ENCODE data around the gene PNLIPRP2.

The PNLIPRP2 gene

DNA sequence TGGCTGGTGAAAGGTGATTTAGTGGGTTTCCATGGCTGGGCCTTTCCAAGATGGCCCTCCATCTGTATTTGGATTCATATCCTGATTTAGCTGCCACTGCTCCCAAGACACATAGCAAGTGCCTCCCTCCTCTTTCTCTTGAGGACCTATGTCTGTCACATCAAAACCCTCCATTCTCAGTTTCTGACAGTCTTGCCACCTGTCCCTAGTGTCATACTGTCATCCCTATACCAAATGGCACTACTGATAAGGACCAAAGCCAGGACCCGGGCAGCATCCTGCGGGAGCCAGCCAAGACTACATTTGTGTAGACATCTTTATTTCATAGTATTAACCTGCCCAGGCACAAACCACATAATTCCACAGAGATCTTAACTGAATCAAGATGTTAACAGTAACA lies 34.8 kb downstream of the PNLIPRP2 start:
- DNase-seq (ENCODE audit: low read depth), result no peak

- DNase-seq (ENCODE audit: low read depth), result no peak
These were observed 35.3 kb downstream of the PNLIPRP2 start for GRCh38 chr10:116656044-116656443.

DNA sequence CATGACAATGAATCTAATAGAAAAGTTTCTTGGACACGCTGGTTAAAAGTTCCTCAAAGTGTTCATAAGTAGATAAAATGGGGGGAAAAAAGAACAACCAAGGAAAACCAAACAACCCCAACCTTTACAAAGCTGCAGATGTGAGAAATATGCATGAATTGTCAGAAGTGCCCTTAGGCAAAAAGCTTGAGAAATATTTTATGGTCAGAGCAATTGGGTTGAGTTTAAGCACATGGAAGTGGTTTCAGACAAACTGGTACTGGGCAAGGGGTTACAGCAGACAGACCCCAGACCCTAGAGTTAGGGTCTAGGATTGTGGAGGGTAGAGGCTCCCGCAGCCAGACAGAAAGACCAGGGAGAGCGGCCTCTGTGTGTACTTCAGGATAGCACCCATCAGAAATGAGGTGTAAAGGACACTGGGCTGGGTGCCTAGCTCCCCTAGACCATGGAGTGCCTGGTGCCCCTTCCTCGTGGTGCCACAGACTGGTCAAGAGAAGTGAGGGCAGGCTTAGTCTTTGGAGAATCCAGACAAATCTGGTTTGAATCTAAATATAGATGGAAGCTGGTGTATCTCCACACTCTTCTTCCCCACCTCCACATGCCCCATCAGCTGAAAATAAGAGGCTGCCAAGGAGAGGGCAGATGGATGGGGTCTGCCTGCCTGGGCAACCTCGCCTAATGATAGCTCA lies 37.3 kb downstream of the PNLIPRP2 start:
- no peak for DNase-seq (ENCODE audit: low read depth)

DNA sequence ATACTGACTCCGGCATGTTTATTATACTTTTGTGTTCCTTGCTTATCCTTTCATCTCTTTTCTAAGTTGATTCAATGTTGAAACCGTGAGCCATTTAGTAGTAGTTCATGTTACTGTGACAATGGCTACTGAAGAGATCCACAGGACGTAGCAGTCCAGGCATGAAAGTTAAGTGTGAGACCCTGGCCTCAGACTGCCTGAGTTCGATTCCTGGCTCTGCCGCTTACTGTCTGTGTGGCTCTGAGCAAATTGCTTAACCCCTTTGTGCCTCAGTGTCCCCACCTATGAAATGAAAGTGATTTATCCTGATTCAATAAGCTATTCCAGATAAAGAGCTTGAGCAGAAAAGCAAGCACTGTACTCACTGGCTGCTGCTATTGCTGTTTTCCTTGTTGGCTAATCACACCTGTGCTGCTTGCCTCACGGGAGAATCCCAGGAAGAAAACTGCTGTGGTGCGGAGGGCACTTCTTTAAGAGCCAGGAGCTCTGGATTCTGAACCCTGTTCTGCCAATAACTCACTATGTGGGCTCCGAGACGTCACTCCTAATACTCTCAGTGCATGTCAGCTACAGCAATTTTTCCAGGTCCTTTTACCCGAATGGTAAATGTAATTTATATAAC lies 38.4 kb downstream of the PNLIPRP2 start:
- DNase-seq (ENCODE audit: low read depth), result no peak

DNA sequence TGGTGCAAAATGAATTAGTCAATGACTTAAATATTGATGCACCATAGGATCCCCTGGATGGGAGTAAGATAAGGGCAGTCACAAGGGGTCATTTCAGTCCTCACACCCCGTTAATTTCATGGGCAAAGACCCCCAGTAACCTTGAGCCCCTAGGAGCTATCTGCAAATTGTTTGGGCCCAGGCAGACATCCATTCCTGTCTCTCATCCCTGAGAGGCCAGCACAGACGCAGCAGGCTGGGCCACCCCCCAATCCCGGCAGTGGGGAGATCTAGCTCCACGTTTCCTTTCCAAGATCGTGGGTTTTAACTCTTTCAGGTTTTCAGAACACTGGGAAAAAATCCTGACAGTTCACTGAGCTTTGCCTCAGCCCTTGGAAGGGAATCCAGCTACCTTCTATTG lies 40.1 kb downstream of the PNLIPRP2 start:
- DNase-seq (ENCODE audit: low read depth), result no peak

GRCh38 chr10:116663342-116663741 lies 42.6 kb downstream of the PNLIPRP2 start:
- DNase-seq (ENCODE audit: low read depth), result no peak

DNA sequence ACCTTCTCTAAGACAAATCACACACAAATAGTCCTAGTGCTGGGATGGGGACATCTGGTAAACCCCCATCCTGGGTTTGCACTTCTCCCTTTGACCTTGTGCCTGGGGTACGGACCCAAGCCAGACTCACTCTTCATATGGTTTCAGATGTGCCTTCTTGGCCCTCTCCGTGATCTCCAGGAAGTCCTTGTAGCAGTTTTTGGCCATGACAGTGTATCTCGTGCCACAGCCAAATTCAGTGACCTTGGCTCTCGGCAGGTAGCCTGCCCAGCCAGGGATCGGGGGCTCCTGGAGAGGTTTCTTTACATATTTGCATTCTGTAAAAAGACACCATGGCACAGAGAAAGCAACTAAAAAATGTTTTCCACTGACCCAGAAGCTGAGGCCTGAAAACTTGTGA lies 43.9 kb downstream of the PNLIPRP2 start:
- DNase-seq (ENCODE audit: low read depth), result no peak

- DNase-seq (ENCODE audit: low read depth), result no peak
These were observed 44.9 kb downstream of the PNLIPRP2 start for GRCh38 chr10:116665541-116666125.

DNA sequence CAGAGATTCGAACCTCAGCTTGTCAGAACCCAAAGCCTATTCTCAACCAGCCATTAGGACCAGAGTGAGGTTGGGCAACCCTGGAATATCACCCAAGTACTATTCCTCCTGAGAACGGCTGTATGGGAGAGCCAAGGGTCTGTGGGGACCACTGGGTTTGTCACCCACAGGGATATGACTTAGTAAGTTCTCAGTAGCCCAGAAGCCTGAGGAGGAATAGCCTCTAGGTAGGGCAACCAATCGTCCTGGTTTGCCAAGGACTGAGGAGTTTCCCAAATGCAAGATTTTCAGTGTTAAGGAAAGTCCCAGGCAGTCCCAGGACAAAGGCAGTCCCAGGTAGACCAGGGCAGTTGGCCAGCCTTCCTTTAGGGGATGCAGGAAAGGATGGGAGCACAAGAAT lies 46.7 kb downstream of the PNLIPRP2 start:
- no peak for DNase-seq (ENCODE audit: low read depth)

DNA sequence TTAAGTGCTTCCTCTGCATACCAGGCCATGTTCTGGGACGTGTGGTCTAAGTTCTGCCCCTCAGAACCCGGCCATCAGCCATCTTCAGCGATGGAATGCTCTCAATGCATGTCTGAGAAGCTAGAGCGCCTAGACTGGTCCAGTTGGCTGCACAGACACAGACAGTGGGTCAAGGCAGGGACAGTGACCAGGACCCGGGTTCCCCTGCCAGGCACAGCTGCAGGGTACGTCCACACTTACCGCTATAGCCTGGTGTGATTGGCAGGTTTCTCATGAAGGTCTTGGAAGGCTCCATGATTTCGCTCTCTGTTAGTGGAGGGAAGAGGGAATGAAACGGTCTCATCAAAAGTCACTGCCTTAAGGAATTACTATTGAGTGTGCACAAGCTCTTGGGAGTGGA lies 47.3 kb downstream of the PNLIPRP2 start:
- DNase-seq (ENCODE audit: low read depth), result no peak

GRCh38 chr10:116668446-116668845 lies 47.7 kb downstream of the PNLIPRP2 start:
- no peak for DNase-seq (ENCODE audit: low read depth)

GRCh38 chr10:116669080-116669479 lies 48.3 kb downstream of the PNLIPRP2 start:
- no peak for DNase-seq (ENCODE audit: low read depth)

DNA sequence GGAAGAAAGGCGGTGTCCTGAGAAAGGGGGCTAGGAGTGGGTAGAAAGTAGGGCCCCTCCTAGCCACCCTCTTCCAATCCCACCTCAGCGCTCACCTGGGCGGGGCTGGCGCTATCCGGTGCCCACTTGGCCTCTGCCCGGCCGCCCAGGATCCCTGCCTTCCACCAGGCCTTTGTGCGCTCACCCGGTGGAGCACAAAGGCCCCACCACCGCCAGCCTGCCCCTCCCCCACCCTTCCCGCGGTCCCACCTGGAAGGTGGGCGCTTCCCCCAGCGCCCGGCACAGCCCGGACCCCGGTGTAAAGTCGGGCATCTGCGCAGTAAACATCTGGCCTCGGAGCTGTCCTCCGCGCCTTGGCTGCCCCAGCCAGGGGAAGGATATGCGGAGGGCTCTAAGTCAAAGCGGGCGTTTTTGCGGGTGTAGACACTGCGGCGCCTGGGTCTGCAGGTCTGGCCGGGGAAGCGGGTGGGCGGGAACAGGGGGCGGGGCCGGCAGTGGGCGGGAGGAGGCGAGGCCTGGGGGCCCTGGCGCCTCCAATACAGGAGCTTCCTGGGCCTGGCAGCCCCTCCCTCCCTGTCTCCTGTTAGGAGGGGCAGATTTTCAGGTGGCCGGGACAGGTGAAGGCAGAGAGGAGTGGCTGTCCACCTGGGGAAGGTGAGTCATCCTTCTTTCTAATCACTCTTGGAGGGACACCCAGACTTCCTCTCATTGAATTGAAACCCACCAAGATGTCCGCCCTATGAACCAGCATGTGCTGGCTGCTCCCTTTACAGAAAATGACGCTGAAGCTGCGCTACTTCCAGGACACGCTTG lies 49.3 kb downstream of the PNLIPRP2 start:
- no peak for DNase-seq (ENCODE audit: low read depth)

DNA sequence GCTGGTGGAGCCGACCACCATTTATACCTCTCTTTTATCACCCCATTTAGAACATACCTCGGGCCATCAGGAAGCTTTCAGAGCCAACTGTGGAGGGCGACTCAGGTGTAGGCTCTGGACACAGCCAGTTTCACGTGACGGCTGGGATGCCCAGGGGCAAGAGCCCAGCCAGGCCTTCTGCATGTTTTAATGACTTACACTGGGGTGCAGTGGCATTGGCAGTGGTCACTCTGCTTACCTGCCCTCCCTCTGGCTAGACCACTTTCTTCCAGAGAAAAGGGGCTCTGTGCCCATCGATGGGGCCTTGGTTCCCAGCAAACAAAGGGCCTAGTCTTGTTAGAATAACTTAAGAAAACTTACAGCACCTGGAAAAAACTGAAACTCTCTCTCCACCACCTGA lies 50.0 kb downstream of the PNLIPRP2 start:
- no peak for DNase-seq (ENCODE audit: low read depth)

DNA sequence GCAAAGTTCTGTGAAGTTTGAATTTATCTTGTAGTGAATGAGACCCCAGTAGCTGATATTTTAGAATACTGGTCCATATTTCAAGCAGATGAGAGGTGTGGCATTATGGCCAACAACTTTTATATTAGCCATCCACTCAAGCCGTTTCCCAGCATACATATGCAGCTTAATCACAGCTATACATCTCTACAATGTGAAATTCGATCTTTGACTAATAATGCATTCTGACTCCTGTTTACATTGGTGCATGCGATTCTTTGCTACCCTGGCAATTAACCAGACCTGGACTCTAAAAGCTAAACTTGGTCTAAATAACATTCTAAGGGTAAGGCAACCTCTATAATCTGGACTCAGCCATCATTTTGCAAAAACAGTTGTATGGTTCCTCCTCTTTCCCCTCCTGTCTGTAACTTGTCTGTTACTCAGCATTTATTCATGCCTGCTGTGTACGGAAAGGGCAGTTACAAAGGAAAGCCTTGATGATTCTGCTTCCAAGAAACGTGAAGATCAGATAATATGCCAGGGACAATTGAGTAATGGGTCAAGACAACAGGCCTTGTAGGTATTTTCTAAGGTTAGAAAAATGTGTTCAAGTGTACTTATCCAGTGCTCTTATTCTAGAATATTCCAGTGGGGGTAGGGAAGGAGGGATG lies 50.6 kb downstream of the PNLIPRP2 start:
- no peak for DNase-seq (ENCODE audit: low read depth)

GRCh38 chr10:116672891-116673290 lies 52.1 kb downstream of the PNLIPRP2 start:
- no peak for DNase-seq (ENCODE audit: low read depth)

DNA sequence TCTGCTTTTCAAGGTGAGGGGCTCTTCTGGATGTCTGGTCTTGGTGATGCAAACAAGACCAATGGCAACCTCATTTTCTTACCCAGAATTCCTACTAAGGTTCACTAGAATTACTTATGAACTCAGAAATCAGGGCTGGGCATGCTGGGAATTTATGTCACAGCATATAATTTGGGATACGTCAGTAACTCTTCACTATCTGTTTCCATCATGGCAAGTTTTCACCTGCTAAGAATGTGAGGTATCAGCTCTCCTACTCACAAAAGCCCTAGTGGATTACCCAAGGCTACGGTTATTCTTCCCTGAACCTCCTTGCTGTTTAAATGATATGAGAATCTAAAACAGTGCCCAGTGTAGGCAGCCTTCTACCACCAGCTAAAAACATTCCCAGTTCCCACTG lies 53.1 kb downstream of the PNLIPRP2 start:
- DNase-seq (ENCODE audit: low read depth), result no peak

DNA sequence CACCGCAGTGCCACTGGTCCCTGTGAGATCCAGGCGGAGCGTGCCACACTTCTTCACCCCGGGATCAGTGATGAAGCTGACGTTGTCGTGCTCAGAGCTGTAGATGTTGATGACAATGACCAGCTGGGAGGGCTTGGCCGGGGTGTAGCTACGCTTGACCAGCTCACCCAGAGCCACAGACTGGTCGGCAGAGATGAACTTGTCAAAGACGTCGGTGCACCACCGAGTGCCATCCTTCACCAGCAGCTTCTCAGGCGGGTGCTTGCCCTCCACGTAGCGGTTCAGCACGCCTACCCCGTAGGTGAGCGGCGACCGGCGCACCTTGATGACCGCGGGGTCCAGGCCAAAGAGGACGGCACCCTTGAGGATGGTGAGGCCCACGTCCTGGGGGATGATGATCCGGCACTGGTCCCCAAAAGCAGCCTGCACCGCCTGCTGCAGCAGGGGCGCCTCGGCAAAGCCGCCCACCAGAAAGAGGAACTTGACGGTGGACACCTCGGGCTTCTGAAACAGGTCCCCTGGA lies 54.2 kb downstream of the PNLIPRP2 start:
- no peak for DNase-seq (ENCODE audit: low read depth)

DNA sequence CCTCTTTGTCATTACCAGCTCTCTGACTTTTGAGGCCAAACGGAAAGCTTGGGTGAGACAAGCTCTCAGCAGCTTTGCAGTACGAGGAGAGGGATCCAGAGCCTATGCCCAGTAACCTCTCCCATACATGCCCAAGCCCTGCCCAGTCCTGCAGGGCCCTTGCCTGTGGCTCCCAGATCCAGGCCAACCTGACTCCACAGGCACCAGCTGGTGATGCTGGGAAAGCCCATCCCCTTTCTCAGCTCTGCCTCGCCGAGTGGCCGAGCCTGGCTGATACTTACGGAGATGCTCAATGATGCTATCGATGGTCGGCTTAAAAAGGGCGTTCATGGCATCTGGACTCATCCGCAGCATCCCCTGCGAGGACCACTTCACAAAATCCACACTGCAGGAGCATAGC lies 55.4 kb downstream of the PNLIPRP2 start:
- DNase-seq (ENCODE audit: low read depth), result no peak

DNA sequence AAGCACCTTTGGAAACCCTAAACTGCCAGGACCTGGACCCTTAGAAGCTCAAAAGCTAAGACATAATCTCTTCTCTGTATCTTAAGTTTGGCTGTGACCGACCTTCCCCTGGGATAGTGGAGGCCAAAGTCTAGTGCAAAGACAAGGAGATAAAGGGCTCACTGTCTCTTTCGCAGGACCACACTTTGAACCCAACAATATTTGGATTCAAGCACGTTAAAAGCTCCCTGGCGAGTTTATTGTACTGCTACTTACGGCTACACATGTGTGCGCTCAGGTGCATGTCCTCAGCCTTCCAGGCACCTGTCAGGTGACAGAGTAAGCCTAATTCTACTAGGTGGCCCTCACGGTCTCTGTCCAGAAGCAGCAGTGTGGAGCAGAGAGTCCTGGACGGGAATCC lies 55.9 kb downstream of the PNLIPRP2 start:
- DNase-seq (ENCODE audit: low read depth), result no peak

DNA sequence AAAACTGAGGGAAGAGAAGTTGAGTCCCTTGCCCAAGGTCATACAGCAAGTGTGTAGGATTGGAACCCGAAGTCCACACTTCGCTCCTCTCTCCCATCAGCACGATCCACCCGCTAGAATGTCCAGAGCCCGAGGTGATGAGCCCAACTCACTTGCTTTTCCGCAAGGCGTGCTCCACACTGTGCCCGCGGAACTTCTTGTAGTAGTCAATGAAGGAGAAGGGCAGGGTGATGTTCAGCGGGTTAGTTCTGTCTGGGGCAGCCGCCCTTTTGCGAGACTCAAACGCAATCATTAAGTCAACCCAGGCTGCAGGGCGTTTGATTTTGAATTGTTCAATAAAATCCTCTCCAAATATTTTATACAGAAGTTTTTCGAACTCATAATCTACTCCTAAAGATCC lies 58.6 kb downstream of the PNLIPRP2 start:
- no peak for DNase-seq (ENCODE audit: low read depth)

DNA sequence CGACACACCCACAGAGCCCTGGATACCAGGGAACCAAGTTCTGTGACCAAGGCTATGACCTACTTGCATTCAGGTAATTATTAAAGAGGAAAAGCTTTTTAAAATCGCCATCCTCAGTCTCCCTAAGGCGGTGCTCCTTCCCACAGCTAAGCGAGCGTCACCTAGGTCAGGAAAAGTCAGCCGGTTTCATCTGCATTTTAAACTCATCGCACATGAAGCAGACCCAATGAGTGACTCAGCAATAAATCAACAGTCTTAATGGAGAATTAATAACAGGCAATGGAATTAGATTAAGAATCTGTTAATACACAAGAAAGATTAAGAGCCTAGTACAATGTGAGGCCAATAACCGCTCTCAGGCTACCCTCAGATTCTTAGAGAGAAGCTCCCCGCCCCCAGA lies 62.4 kb downstream of the PNLIPRP2 start:
- no peak for DNase-seq (ENCODE audit: low read depth)
